H1 (cell line): ENCODE measurements around the gene PXDN.
"Not testable (repeated sequence)": the region's sequence is repeated elsewhere in the genome, so short reads cannot be mapped to it uniquely, and the experiment has no call there.

Experiments
- CEBPB ChIP-seq: IDR thresholded peaks from 2 replicates; pipeline ENCODE4 v1.6.1; 2012; ENCODE audit warnings: low read depth, low read length
- POLR2A ChIP-seq, 2 experiments: IDR thresholded peaks; 1 replicate in 1 of 2; 2 replicates in 1 of 2; pipeline ENCODE4 v1.6.1; 2011; ENCODE audit warnings: low read depth in 2 of 2, low read length in 2 of 2, mild to moderate bottlenecking in 2 of 2; ENCODE audit errors: control extremely low read depth in 1 of 2
- TCF12 ChIP-seq: IDR thresholded peaks from 2 replicates; pipeline ENCODE4 v1.6.1; 2011; ENCODE audit warnings: low read depth, mild to moderate bottlenecking, low read length
- TEAD4 ChIP-seq: IDR thresholded peaks from 2 replicates; pipeline ENCODE4 v1.6.1; 2012; ENCODE audit warnings: low read depth, low read length, inconsistent platforms, mixed read lengths
- TF ChIP-seq, protein P1 (sequence below), 3 experiments: IDR thresholded peaks; 1 replicate in 2 of 3; 2 replicates in 1 of 3; pipeline versions ENCODE4 v1.5.1 to v1.6.1; 2011; ENCODE audit warnings: low read length in 3 of 3, mild to moderate bottlenecking in 3 of 3, inconsistent platforms in 2 of 3, low read depth in 1 of 3, moderate library complexity in 1 of 3; ENCODE audit not compliant: insufficient read depth in 1 of 3; ENCODE audit errors: control extremely low read depth in 1 of 3

- TF ChIP-seq, protein P1, sequence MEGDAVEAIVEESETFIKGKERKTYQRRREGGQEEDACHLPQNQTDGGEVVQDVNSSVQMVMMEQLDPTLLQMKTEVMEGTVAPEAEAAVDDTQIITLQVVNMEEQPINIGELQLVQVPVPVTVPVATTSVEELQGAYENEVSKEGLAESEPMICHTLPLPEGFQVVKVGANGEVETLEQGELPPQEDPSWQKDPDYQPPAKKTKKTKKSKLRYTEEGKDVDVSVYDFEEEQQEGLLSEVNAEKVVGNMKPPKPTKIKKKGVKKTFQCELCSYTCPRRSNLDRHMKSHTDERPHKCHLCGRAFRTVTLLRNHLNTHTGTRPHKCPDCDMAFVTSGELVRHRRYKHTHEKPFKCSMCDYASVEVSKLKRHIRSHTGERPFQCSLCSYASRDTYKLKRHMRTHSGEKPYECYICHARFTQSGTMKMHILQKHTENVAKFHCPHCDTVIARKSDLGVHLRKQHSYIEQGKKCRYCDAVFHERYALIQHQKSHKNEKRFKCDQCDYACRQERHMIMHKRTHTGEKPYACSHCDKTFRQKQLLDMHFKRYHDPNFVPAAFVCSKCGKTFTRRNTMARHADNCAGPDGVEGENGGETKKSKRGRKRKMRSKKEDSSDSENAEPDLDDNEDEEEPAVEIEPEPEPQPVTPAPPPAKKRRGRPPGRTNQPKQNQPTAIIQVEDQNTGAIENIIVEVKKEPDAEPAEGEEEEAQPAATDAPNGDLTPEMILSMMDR (IDR thresholded peaks at IDR 0.05; ENCODE audit: control extremely low read depth in 1 of 3, insufficient read depth in 1 of 3, low read depth in 1 of 3, low read length in 3 of 3) = not testable (repeated sequence)
- TF ChIP-seq TEAD4; CEBPB; TCF12; POLR2A (IDR thresholded peaks at IDR 0.05; ENCODE audit: control extremely low read depth in 1 of 2, low read depth in 2 of 2, low read length in 2 of 2): not testable (repeated sequence)
These were observed 38.0 kb downstream of the PXDN start for GRCh38 chr2:1706089-1706841.
